ENCODE results near the gene LEMD3.

LEMD3 gene

GRCh38 chr12:65238609-65239008, 69.2 kb downstream of the LEMD3 start:
- H3K4me1 ChIP-seq (ENCODE audit: control insufficient read depth, insufficient read depth, low read length, poor library complexity, severe bottlenecking), result no peaks in the 10 kb centered on the region
- no peaks in the 10 kb centered on the region for H3K9me3 ChIP-seq (ENCODE audit: control insufficient read depth, low read length)
- H3K27me3 ChIP-seq (replicated peaks; ENCODE audit: control insufficient read depth, insufficient read depth, low read length, poor library complexity, severe bottlenecking), result no peaks in the 10 kb centered on the region
- no peak overlapping the region for H3K27ac ChIP-seq (ENCODE audit: insufficient read depth, low read length, poor library complexity, severe bottlenecking)
- peaks cover 28% of the 10 kb centered on the region for H3K36me3 ChIP-seq (ENCODE audit: control insufficient read depth, insufficient read depth, low read length)
- no peak overlapping the region for H3K4me3 ChIP-seq (ENCODE audit: insufficient read depth, low read depth, low read length, poor library complexity, severe bottlenecking)
- DNase-seq, result no peak

GRCh38 chr12:65248656-65249633, 79.6 kb downstream of the LEMD3 start:
- Histone ChIP-seq H3K4me3 (ENCODE audit: insufficient read depth, low read depth, low read length, poor library complexity, severe bottlenecking) (no peak overlapping the region), H3K36me3 (ENCODE audit: control insufficient read depth, insufficient read depth, low read length) (peaks cover 17% of the 10 kb centered on the region), H3K27ac (ENCODE audit: insufficient read depth, low read length, poor library complexity, severe bottlenecking) (no peak overlapping the region), H3K9me3 (ENCODE audit: control insufficient read depth, low read length) (no peaks in the 10 kb centered on the region), H3K4me1 (ENCODE audit: control insufficient read depth, insufficient read depth, low read length, poor library complexity, severe bottlenecking) (no peaks in the 10 kb centered on the region), H3K27me3 (replicated peaks; ENCODE audit: control insufficient read depth, insufficient read depth, low read length, poor library complexity, severe bottlenecking) (no peaks in the 10 kb centered on the region)
- no peak for DNase-seq

DNA sequence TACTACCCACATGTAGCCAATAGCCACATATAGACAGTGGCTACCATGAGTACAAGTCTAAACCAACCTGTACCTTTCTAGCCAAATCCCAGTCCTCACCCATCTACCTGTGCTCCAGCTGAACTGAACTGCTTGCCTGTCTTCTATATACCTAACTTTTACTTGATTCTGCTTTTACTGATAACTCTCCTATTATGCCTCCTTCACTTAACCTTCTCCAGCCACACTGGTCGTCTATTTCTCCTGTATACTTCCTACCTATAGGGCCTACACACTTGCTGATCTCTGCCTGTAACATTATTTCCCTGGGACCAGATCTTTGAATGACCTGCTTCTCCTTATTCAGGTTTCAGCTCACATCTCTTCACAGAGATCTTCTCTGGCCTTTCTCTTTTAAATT, 83.1 kb downstream of the LEMD3 start:
- no peaks in the 10 kb centered on the region for H3K4me1 ChIP-seq (ENCODE audit: control insufficient read depth, insufficient read depth, low read length, poor library complexity, severe bottlenecking)
- no peak overlapping the region for H3K4me3 ChIP-seq (ENCODE audit: insufficient read depth, low read depth, low read length, poor library complexity, severe bottlenecking)
- H3K9me3 ChIP-seq (ENCODE audit: control insufficient read depth, low read length), result no peaks in the 10 kb centered on the region
- H3K36me3 ChIP-seq (ENCODE audit: control insufficient read depth, insufficient read depth, low read length), result no peaks in the 10 kb centered on the region
- no peaks in the 10 kb centered on the region for H3K27me3 ChIP-seq (replicated peaks; ENCODE audit: control insufficient read depth, insufficient read depth, low read length, poor library complexity, severe bottlenecking)
- H3K27ac ChIP-seq (ENCODE audit: insufficient read depth, low read length, poor library complexity, severe bottlenecking), result no peak overlapping the region
- DNase-seq, result no peak

DNA sequence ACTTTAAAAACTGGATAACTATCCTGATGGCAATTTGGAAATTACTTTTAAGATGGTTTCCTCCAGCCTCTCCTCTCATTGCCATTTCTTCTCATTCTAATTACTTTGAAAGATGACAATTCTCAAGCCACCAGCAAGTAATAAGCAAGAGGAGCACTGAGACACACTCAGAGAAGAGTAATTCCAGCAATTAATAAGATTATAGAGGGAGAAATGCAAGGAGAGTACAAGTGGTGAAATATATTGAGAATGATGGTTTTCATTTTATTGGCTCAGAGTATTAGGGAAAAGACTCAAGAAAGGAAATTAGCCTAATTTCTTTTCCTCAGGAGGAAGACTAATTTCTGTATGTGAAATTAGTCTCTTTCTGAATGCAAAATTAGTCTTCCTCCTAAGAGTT, 88.6 kb downstream of the LEMD3 start:
- H3K27ac ChIP-seq (ENCODE audit: insufficient read depth, low read length, poor library complexity, severe bottlenecking), result no peak overlapping the region
- H3K4me1 ChIP-seq (ENCODE audit: control insufficient read depth, insufficient read depth, low read length, poor library complexity, severe bottlenecking), result no peaks in the 10 kb centered on the region
- no peak overlapping the region for H3K4me3 ChIP-seq (ENCODE audit: insufficient read depth, low read depth, low read length, poor library complexity, severe bottlenecking)
- no peak for DNase-seq
- H3K9me3 ChIP-seq (ENCODE audit: control insufficient read depth, low read length), result no peaks in the 10 kb centered on the region
- no peaks in the 10 kb centered on the region for H3K36me3 ChIP-seq (ENCODE audit: control insufficient read depth, insufficient read depth, low read length)
- no peaks in the 10 kb centered on the region for H3K27me3 ChIP-seq (replicated peaks; ENCODE audit: control insufficient read depth, insufficient read depth, low read length, poor library complexity, severe bottlenecking)

DNA sequence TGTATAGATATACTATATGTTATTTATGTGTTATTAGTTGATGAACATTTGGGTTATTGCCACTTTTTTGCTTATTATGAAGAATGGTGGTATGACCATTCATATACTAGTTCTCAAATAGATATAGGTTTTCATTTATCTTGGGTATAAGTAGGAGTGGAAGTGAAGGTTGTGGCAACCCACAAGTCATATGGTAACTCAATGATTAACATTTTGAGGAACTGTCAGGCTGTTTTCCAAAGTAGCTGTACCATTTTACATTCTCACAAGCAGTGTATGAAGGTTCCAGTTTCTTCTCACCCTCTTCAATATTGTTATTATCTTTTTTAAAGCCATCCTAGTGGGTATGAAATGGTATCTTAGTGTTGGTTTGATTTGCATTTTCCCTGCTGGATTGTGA, 90.1 kb downstream of the LEMD3 start:
- no peaks in the 10 kb centered on the region for H3K27me3 ChIP-seq (replicated peaks; ENCODE audit: control insufficient read depth, insufficient read depth, low read length, poor library complexity, severe bottlenecking)
- DNase-seq, result no peak
- H3K36me3 ChIP-seq (ENCODE audit: control insufficient read depth, insufficient read depth, low read length), result no peaks in the 10 kb centered on the region
- no peak overlapping the region for H3K27ac ChIP-seq (ENCODE audit: insufficient read depth, low read length, poor library complexity, severe bottlenecking)
- no peak overlapping the region for H3K4me3 ChIP-seq (ENCODE audit: insufficient read depth, low read depth, low read length, poor library complexity, severe bottlenecking)
- H3K4me1 ChIP-seq (ENCODE audit: control insufficient read depth, insufficient read depth, low read length, poor library complexity, severe bottlenecking), result no peaks in the 10 kb centered on the region
- no peaks in the 10 kb centered on the region for H3K9me3 ChIP-seq (ENCODE audit: control insufficient read depth, low read length)

GRCh38 chr12:65263777-65264176, 94.4 kb downstream of the LEMD3 start:
- no peaks in the 10 kb centered on the region for H3K4me1 ChIP-seq (ENCODE audit: control insufficient read depth, insufficient read depth, low read length, poor library complexity, severe bottlenecking)
- no peaks in the 10 kb centered on the region for H3K36me3 ChIP-seq (ENCODE audit: control insufficient read depth, insufficient read depth, low read length)
- no peak overlapping the region for H3K27ac ChIP-seq (ENCODE audit: insufficient read depth, low read length, poor library complexity, severe bottlenecking)
- no peaks in the 10 kb centered on the region for H3K9me3 ChIP-seq (ENCODE audit: control insufficient read depth, low read length)
- DNase-seq, result no peak
- H3K4me3 ChIP-seq (ENCODE audit: insufficient read depth, low read depth, low read length, poor library complexity, severe bottlenecking), result no peak overlapping the region
- H3K27me3 ChIP-seq (replicated peaks; ENCODE audit: control insufficient read depth, insufficient read depth, low read length, poor library complexity, severe bottlenecking), result no peaks in the 10 kb centered on the region

DNA sequence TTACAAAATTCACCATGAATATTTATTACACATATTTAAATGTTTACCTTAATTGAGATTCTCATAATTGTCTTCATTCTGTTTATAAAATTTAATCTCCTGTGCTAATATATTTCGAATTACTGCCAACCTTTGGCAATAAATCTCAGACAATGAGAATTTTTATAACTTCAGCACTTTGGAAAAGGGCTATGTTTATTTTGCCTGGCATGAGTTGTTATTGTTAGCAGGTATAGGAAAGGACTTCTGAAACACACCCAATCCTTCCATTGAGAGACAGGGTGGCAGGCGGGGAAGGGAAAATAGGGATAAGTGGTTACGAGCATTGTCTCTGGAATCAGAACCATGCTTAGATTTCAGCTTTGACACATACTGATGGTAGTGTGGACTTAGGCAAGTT, 97.0 kb downstream of the LEMD3 start:
- Histone ChIP-seq H3K27ac (ENCODE audit: insufficient read depth, low read length, poor library complexity, severe bottlenecking) (no peak overlapping the region), H3K27me3 (replicated peaks; ENCODE audit: control insufficient read depth, insufficient read depth, low read length, poor library complexity, severe bottlenecking) (no peaks in the 10 kb centered on the region), H3K4me3 (ENCODE audit: insufficient read depth, low read depth, low read length, poor library complexity, severe bottlenecking) (no peak overlapping the region), H3K36me3 (ENCODE audit: control insufficient read depth, insufficient read depth, low read length) (no peaks in the 10 kb centered on the region), H3K9me3 (ENCODE audit: control insufficient read depth, low read length) (no peaks in the 10 kb centered on the region), H3K4me1 (ENCODE audit: control insufficient read depth, insufficient read depth, low read length, poor library complexity, severe bottlenecking) (no peaks in the 10 kb centered on the region)
- DNase-seq, result no peak

GRCh38 chr12:65269603-65270002, 100.2 kb downstream of the LEMD3 start:
- no peak overlapping the region for H3K27ac ChIP-seq (ENCODE audit: insufficient read depth, low read length, poor library complexity, severe bottlenecking)

GRCh38 chr12:65274602-65275272, 105.4 kb downstream of the LEMD3 start:
- Histone ChIP-seq H3K27ac (ENCODE audit: insufficient read depth, low read length, poor library complexity, severe bottlenecking) (no peak overlapping the region), H3K4me1 (ENCODE audit: control insufficient read depth, insufficient read depth, low read length, poor library complexity, severe bottlenecking) (peaks cover 9% of the 10 kb centered on the region), H3K9me3 (ENCODE audit: control insufficient read depth, low read length) (no peaks in the 10 kb centered on the region), H3K4me3 (ENCODE audit: insufficient read depth, low read depth, low read length, poor library complexity, severe bottlenecking) (no peak overlapping the region), H3K27me3 (replicated peaks; ENCODE audit: control insufficient read depth, insufficient read depth, low read length, poor library complexity, severe bottlenecking) (peaks cover 5% of the 10 kb centered on the region), H3K36me3 (ENCODE audit: control insufficient read depth, insufficient read depth, low read length) (no peaks in the 10 kb centered on the region)
- no peak for DNase-seq

More at GRCh38 chr12:65269603-65270002, 100.2 kb downstream of the LEMD3 start:
- DNase-seq, result no peak
- no peak overlapping the region for H3K4me3 ChIP-seq (ENCODE audit: insufficient read depth, low read depth, low read length, poor library complexity, severe bottlenecking)
- no peaks in the 10 kb centered on the region for H3K27me3 ChIP-seq (replicated peaks; ENCODE audit: control insufficient read depth, insufficient read depth, low read length, poor library complexity, severe bottlenecking)
- H3K9me3 ChIP-seq (ENCODE audit: control insufficient read depth, low read length), result no peaks in the 10 kb centered on the region
- H3K4me1 ChIP-seq (ENCODE audit: control insufficient read depth, insufficient read depth, low read length, poor library complexity, severe bottlenecking), result no peaks in the 10 kb centered on the region
- no peaks in the 10 kb centered on the region for H3K36me3 ChIP-seq (ENCODE audit: control insufficient read depth, insufficient read depth, low read length)

DNA sequence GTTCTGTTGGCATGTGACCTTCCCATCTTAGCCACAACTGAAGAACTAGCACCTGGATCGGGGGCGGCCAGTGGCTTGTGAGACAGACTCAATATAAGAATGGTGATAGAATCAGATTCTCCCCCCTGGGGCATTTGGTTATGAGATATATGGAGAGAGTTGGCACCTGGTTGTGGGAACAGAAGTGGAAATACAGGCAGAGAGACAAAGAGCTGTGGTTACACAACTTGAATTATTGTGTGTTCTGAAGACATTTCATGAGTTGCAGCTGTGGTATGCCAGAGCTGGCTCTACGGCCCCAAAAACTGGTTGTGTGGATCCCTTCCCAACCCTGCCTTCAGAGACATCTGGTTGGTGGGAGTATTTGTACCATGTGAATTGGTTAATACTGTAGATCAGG, 106.2 kb downstream of the LEMD3 start:
- Histone ChIP-seq H3K27me3 (replicated peaks; ENCODE audit: control insufficient read depth, insufficient read depth, low read length, poor library complexity, severe bottlenecking) (peaks cover 5% of the 10 kb centered on the region), H3K9me3 (ENCODE audit: control insufficient read depth, low read length) (no peaks in the 10 kb centered on the region), H3K4me1 (ENCODE audit: control insufficient read depth, insufficient read depth, low read length, poor library complexity, severe bottlenecking) (peaks cover 9% of the 10 kb centered on the region), H3K4me3 (ENCODE audit: insufficient read depth, low read depth, low read length, poor library complexity, severe bottlenecking) (no peak overlapping the region), H3K27ac (ENCODE audit: insufficient read depth, low read length, poor library complexity, severe bottlenecking) (no peak overlapping the region), H3K36me3 (ENCODE audit: control insufficient read depth, insufficient read depth, low read length) (no peaks in the 10 kb centered on the region)
- no peak for DNase-seq
